Measurements from ENCODE around the gene DLL4.

DLL4 gene

DNA sequence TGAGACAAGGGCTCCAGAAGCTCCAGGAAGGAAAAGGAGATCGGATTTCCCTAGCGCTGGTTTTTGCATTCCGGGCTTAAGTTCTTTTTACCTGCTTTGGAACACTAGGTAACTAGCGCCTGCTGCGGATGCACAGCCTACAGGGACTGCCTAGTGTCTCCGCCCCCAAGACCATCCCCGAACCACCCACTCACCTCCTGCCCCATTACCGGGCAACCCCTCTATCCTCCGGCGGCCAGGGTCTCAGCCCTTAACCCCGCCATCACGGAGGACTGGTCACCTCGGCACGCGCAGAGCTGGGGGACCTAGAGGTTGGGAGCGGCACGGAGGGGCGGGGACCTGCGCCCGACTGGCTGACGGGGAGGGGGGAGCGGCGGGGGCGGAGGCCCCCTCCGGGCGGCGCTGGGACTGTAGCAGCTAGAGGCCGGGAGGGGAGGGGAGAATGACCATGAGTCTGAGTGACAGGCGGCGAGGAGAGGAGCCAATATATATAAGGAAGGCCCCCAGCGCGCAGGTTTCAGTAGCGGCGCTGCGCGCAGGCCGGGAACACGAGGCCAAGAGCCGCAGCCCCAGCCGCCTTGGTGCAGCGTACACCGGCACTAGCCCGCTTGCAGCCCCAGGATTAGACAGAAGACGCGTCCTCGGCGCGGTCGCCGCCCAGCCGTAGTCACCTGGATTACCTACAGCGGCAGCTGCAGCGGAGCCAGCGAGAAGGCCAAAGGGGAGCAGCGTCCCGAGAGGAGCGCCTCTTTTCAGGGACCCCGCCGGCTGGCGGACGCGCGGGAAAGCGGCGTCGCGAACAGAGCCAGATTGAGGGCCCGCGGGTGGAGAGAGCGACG is at the start of gene DLL4:
DLL4 (plus strand) TSS at position 520 of the 839 bp plus-strand sequence. CDS start 329 bp downstream, outside the sequence.
- no peak for DNase-seq (ENCODE audit: low read depth, low spot score)

DNA sequence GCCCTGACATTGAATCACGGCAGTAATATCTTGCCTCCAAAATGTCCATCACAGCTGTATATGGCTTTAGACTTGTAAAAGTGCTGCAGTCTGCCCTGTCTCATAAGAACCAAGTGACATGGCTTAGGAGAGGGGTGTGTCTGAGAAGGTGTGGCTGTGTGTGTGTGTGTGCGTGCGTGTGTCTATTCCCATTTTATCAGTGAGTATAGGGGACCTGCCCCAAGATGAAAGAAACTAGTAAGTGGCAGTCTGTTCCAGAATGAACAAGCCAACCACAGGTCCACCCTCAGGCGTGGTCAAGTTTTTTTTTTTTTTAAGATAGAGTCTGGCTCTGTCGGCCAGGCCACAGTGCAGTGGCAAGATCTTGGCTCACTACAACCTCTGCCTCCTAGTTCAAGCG is 49.5 kb upstream of the DLL4 start:
- DNase-seq (ENCODE audit: low read depth, low spot score), result no peak

DNA sequence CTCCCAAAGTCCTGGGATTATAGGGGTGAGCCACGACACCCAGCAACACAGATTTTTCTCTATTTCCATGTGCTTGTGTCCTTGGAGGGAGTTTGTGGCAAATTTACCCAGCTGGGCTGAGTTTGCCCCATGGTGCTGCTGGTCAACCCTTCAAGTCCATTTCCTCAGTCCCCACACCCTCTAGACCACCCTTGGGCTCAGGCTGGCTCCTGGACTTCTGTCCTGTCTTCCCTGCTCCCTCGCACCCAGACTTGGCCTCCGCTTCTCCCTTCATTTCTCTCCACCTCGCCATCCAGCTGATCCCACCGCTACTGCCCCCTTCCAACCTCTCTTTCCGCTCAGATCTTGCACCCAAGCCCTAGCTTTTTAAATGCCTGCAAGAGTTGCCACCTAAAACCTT is 47.8 kb upstream of the DLL4 start:
- no peak for DNase-seq (ENCODE audit: low read depth, low spot score)

DNA sequence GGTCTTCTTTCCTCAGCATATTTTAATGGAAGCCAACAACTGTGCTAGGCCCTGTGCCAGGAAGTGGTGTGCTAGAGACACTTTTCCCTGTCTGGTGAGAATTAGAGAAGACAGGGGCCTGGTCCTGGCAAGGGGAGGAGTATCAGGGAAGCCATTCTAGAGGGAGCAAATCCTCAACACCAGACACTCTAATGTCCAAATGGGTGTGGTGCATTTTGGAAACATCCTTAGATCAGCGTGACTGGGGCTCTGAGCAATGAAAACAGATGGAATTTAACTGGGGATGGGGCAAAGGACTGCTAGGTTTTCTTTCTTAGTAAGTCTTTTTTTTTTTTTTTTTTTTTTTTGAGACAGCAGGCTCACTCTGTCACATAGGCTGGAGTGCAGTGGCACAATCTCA is 42.6 kb upstream of the DLL4 start:
- no peak for DNase-seq (ENCODE audit: low read depth, low spot score)

DNA sequence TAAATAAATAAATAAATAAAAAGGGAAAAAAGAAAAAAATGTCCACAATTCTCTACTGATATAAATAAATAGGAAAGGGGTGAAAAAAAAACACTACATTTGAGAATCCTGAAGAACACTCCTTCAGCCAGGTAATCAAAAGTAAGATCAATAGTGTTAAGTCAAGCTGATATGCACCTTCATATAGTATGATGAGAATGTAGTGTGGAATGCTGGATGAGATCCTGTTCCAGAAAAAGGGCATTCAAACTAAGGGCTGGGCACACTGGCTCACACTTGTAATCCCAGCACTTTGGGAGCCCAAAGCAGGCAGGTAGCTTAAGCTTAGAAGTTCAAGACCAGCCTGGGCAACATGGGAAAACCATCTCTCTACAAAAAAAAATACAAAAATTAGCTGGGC is 40.0 kb upstream of the DLL4 start:
- DNase-seq (ENCODE audit: low read depth, low spot score), result no peak

DNA sequence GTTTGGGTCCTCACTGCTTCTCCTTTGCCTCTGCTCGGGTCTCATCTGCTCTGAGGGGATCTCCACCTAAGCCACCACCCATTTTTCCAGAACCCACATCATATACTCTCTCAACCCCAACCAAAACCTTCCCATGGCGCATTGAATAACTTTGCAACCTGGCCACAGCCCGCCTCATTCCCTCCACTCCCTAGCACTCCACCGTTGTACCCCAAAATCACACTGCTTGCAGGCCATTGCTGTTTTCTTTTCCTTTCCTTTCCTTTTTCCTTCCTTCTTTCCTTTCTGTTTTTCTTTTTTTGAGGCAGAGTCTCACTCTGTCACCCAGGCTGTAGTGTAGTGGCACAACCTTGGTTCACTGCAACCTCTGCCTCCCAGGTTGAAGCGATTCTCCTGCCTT is 38.0 kb upstream of the DLL4 start:
- no peak for DNase-seq (ENCODE audit: low read depth, low spot score)

DNA sequence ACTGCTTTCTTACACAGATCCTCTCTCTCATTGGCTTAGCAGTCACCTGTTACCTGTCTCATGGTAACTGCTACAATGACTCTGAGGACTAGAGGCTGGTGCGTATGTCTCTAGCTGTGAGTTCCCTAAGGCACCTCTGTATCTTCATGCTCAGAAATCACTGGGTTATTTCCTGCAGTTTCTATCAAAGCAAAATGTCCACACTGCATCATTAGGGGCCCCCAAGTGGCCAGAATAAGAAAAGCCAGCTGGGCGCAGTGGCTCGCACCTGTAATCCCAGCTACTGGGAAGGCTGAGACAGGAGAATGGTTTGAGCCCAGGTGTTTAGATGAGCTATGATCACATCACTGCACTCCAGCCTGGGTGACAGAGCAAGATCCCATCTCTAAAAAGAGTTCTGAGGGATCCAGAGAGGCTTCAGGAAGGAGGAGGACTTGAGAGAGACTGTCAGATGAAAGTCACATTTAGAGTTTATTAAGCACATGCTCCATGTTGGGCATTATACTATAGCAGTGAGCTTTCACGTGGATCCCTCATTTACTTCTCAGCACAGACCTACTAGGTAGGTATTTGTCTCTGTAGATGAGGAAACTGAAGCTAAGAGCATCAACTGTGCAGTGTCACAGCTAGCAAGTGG is 37.2 kb upstream of the DLL4 start:
- no peak for DNase-seq (ENCODE audit: low read depth, low spot score)

DNA sequence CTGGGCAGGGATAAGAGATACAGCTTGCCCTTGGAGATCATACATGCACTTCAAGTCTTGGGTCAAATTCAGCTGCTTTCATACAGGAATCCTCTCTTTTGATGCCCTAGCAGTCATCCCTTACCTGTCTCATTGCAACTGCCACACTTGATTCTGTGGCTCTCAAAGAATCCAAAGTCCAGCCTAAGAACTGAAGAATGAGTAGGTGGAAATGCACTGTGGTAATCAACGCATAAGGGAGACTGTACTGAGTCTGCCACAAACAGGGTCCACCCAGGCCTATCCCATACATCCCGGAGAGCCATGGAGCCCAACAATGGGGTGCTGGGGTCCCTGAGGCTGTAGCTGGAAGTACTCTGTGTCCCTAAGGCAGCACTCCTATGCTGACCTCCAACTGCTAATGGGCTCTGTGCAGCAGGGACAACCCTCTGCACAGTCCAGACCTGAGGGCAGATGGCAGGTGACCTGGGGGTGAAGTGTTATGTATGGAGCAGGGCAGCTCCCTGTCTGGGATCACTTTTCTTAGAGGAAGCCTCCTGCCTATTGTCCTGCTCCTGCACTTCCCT is 36.6 kb upstream of the DLL4 start:
- DNase-seq (ENCODE audit: low read depth, low spot score), result no peak

DNA sequence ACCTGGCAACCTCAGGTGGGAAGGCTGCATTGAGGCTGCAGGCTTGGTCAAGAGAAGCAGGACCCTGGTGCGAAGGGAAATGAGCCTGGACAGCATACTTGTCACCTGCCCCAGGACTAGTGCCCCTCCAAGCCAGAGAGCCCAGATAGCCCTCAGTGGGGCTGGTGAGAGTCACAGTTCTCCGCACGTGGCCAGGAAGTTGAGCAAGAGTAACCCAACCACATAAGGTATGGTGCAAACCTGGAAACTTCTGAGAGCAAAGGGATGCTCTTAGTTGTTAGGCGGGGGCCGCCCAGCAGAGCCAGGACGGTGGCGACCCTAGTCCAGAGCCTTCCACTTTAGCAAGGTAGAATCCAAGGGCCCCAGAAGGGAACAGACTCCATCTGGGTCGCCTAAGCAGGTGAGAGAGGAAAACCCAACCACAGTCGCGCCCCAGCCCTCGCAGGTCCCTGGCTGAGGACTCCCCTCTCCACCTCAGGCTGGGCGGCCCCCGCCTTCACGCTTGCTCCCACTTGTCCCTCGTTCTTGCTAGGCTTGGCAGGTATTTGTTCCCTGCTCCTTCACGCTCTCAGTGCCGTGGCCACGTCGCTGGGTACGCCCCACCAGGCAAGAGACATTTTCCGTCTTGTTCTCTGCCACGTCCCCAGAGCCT is 36.0 kb upstream of the DLL4 start:
- no peak for DNase-seq (ENCODE audit: low read depth, low spot score)

DNA sequence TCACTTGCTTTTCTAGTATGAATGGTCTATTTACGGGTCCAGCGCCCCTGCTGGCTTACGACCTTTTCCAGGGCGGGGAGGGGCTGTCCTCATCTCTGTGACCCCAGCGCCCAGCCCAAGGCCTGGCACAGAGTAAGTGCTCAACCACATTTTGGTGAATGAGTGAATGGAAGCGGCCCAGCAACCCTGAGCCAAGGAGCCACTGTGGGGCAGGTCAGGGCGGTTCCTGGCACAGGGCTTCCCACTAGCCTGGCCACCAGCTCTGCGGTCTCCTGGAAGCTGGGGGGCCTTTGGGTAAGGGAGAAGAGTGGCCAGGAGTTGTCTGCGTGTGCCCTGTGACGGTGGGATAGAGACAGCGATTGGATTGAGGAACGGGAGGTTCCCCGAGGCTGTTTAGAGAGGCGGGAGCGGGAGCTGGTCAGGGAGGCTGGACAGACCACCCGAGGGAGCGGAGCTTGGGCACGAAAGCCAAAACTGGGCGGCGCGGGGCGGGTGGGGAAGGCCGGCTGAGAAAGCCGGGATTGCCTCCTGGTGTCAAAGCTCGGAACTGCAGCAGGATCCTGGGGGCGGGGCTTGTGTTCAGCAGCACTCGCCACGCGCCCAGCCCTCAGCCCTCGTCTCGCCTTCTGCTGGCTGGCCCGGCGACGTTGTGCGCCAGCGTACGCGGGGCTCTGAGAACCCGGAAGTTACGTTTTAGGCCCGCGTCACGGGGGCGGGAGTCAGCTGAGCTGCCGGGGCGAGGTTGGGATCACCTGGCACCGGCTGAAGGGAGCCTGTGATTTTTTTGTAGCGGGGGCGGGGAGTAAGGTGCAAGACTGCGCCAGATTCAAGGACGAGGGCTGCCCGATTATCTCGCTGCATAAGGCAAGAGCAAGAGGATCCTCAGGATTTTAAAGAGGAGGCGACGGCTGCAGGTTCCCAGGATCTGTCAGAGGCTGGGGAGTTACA is 35.1 kb upstream of the DLL4 start, which contains the start of gene VPS18:
VPS18 (plus strand) TSS at position 718 of the 948 bp plus-strand sequence. CDS start 319 bp downstream, outside the sequence.
- DNase-seq (ENCODE audit: low read depth, low spot score), result no peak

DNA sequence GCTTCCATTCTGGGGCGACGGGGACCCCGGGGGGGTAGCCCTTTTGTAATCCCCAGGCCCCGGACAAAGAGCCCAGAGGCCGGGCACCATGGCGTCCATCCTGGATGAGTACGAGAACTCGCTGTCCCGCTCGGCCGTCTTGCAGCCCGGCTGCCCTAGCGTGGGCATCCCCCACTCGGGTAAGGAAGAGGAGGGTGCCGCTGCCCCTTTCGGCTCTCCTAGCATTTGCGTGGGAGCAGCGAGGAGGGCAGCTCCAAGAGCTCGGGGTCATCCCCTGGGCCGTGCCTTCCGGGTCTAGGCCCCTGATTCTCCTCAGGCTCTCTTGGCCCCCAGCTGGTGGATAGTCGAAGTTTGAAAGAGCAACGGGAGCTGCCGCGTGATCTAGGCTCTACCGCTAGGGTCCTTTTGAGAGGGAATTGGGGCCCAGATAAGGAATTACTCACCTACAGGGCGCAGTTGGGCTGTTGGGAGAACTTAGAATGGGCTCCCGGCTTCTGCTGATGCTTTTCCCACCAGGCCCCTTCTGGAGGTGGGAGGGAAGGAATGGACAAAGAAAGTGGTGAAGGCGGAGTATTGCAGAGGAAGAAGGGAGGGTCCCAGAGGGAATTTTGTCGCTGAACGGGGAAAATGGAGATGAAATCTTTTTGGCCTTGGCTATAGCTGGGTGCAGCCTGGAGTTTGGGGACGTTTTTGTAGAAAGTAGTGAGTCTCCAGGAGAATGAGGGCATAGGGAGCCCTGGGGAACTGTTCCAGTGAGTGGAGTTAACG is 34.3 kb upstream of the DLL4 start:
- DNase-seq (ENCODE audit: low read depth, low spot score), result no peak

DNA sequence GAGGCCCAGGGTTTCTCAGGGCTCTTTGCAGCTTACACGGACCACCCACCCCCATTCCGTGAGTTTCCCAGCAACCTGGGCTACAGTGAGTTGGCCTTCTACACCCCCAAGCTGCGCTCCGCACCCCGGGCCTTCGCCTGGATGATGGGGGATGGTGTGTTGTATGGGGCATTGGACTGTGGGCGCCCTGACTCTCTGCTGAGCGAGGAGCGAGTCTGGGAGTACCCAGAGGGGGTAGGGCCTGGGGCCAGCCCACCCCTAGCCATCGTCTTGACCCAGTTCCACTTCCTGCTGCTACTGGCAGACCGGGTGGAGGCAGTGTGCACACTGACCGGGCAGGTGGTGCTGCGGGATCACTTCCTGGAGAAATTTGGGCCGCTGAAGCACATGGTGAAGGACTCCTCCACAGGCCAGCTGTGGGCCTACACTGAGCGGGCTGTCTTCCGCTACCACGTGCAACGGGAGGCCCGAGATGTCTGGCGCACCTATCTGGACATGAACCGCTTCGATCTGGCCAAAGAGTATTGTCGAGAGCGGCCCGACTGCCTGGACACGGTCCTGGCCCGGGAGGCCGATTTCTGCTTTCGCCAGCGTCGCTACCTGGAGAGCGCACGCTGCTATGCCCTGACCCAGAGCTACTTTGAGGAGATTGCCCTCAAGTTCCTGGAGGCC is 29.5 kb upstream of the DLL4 start:
- DNase-seq (ENCODE audit: low read depth, low spot score), result no peak

DNA sequence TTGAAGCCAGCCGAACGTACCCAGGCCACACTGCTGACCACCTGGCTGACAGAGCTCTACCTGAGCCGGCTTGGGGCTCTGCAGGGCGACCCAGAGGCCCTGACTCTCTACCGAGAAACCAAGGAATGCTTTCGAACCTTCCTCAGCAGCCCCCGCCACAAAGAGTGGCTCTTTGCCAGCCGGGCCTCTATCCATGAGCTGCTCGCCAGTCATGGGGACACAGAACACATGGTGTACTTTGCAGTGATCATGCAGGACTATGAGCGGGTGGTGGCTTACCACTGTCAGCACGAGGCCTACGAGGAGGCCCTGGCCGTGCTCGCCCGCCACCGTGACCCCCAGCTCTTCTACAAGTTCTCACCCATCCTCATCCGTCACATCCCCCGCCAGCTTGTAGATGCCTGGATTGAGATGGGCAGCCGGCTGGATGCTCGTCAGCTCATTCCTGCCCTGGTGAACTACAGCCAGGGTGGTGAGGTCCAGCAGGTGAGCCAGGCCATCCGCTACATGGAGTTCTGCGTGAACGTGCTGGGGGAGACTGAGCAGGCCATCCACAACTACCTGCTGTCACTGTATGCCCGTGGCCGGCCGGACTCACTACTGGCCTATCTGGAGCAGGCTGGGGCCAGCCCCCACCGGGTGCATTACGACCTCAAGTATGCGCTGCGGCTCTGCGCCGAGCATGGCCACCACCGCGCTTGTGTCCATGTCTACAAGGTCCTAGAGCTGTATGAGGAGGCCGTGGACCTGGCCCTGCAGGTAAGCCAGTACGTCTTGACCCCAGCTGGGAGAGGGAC is 28.7 kb upstream of the DLL4 start:
- no peak for DNase-seq (ENCODE audit: low read depth, low spot score)

DNA sequence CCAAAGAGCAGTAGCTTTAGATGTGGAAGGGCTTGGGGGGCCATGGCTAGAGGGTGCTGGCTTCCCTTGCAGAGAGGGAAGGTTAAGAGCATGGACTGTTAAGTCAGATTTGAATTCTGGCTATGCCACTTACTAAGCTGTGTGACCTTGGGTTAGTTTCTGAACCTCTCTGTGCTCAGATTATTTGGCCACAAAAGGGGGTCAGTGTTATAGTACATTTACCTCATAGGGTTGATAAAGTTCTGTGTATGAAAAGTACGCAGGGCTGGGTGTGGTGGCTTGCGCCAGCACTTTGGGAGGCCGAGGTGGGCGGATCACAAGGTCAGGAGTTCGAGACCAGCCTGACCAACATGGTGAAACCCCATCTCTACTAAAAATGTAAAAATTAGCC is 28.1 kb upstream of the DLL4 start:
- DNase-seq (ENCODE audit: low read depth, low spot score), result no peak

DNA sequence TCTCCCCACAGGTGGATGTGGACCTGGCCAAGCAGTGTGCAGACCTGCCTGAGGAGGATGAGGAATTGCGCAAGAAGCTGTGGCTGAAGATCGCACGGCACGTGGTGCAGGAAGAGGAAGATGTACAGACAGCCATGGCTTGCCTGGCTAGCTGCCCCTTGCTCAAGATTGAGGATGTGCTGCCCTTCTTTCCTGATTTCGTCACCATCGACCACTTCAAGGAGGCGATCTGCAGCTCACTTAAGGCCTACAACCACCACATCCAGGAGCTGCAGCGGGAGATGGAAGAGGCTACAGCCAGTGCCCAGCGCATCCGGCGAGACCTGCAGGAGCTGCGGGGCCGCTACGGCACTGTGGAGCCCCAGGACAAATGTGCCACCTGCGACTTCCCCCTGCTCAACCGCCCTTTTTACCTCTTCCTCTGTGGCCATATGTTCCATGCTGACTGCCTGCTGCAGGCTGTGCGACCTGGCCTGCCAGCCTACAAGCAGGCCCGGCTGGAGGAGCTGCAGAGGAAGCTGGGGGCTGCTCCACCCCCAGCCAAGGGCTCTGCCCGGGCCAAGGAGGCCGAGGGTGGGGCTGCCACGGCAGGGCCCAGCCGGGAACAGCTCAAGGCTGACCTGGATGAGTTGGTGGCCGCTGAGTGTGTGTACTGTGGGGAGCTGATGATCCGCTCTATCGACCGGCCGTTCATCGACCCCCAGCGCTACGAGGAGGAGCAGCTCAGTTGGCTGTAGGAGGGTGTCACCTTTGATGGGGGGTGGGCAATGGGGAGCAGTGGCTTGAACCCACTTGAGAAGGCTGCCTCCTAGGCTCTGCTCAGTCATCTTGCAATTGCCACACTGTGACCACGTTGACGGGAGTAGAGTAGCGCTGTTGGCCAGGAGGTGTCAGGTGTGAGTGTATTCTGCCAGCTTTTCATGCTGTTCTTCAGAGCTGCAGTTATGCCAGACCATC is 26.3 kb upstream of the DLL4 start:
- no peak for DNase-seq (ENCODE audit: low read depth, low spot score)

DNA sequence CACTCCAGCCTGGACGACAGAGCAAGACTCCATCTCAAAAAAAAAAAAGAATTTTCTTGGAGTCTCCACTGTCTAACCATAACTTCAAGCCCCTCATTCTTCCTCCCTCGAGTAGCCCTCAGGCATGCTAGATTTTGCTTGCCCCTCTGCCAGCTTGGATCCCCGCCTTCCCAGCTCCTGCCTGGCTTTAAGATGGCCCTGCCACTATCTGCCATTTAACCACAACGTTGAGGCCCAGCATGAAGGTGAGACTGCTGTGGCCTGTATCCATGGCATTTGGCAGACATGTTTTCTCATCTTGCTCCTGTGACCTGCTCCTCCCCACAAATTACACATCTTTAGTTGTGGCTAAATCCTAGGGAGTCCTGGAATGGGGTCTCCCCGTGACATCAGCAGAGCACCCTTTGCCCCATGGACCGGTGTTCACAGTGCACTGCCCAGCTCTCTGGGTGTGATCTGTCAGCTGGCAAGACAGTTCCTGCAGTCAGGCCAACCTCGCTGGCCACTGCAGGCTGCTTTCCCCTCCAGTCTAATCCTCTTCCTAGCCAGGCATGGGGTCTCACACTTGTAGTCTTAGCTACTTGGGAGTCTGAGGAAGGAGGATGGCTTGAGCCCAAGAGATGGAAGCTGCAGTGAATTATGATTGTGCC is 24.5 kb upstream of the DLL4 start:
- no peak for DNase-seq (ENCODE audit: low read depth, low spot score)
